ENCODE data around the gene AFG3L2.

GRCh38 chr18:12307701-12308385 is 69.2 kb downstream of the AFG3L2 start, which contains the start of gene TUBB6:
- TF ChIP-seq EZH2 (IDR thresholded peaks at IDR 0.05) (no peak), POLR2AphosphoS5 (IDR thresholded peaks at IDR 0.05; ENCODE audit: borderline replicate concordance, low read depth, low read length) (peak; percentile 73)

Measured in SK-N-MC (cell line).